NOMO-1 (cell line): ENCODE measurements around the gene SOS2.
"Not testable (repeated sequence)": the region's sequence is repeated elsewhere in the genome, so short reads cannot be mapped to it uniquely, and the experiment has no call there.

Experiments
- DNase-seq, 2 experiments: peaks; one replicate each; lab custom pipeline; 2025; ENCODE audit not compliant: unreplicated experiment in 2 of 2; lab: John Stamatoyannopoulos, UW

SOS2 gene

DNA sequence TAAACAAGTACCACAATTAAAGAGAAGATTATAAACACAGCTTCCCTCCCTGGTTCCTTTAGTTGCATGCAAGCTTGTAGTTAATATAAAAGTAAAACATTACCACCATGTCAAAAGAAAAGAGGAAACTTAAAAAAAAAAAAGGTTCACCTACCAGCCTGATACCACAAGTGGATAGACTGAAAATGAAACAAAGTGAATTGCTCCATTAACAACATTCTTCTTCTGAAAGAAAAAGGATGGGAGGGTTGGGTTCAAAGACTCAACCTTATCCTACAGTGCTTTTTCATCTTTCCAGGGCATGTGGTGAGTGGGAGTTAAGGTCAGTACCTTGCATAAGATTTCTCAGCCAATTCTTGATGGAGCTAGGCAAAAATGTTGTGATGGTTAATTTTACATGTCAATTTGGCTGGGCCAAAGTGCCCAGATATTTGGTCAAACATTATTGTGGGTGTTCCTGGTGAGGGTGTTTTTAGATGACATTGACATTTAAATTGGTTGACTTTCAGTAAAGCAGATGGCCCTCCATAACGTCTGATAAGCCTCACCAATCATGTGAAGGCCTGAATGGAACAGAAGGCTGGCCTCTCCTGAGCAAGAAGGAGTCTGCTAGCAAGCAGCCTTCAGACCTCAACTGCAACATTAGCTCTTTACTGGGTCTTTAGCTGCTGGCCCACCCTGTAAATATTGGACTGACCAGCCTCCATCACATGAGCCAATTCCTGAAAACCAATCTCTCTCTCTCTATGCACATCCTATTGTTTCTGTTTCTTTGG, 143.8 kb downstream of the SOS2 start:
- peak in 1 of 2 experiments; percentile 50 for DNase-seq

DNA sequence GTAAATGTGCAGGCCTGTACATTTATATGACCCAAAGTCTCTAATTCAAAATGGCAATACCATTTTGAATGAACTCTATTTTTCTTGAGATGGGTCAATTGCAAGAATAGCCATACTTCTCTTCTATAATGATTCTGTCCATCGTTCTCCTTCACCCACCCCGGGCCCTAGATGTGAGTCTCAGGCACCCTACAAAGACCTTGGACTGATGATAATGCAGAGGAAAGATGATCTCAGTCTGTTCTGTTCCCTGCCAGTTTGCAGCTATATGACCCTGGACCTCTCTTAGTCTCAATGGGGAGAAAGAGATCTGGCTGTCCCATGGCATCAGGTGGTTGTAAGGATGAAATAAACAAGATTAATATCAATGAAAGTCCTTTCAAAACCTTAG, 145.1 kb downstream of the SOS2 start:
- no peak for DNase-seq

DNA sequence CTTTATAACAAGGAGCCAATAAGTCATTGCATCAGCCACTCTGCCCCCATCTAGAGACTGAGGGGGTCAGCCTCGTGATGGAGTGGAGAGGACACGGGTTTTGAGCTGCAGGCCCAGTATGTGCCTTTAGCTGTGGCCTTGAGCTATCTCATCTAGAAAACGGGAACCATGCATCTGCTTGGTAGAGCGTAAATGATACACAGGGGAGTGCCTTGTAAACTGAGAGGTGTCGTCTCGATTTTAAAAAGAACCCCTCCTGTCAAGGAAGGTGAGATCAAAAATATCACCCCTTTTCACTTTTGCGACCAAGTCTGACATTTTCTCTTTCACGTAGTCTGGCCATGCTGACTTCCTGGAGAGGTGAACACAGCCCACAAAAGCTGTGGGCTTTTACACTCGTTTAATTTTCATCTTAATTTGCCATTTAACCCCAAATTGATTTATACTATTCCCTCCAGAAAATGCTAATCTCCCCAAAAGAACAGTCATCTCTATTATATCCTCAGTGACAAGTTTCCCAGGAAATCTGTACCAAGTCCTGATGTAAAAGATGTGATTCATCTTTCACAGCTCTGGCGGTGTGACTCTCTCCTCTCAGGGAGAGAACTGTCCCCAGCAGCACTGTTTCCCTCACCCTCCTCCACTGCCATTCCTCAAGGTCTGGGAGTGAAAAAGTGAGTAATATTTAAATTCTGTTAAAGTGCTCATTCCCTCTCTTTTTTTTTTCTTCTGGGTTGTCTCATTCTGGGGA, 145.6 kb downstream of the SOS2 start:
- DNase-seq: no peak

GRCh38 chr14:50084666-50085065, 146.7 kb downstream of the SOS2 start:
- DNase-seq: no peak

GRCh38 chr14:50083467-50084337, 147.7 kb downstream of the SOS2 start:
- no peak for DNase-seq

DNA sequence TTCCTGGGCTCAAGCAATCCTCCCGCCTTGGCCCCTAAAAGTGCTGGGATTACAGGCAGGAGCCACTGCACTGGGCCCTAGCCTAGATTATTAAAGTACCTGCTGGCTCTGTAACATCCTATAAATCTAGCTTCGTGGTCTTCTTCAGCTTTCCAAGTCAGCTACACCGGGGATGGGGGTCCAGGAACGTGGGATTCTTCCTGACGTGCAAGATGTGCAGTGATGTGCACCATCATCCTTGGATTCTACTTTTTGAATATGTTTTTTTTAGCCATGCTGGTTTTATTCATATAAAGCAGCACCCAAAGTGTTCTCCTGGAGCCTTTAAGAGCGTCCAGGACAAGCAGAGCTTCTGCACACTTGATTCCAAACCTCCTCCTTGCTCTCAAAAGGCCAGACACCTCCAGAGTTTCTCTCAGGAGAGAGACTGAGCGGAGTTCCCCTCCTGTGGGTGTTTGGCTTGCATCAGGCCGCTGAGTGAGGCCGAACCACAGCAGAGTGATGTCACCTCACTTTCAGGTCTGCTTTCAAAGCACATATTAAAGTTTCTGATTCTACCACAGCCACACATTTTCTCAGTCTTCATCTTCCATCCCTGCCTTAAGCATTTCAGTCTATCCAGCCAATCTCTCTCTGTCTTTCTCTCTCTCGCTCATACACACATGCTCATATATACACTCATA, 148.5 kb downstream of the SOS2 start:
- DNase-seq: peak; percentile 72 to 83

GRCh38 chr14:50082308-50082742, 149.1 kb downstream of the SOS2 start:
- DNase-seq: no peak

DNA sequence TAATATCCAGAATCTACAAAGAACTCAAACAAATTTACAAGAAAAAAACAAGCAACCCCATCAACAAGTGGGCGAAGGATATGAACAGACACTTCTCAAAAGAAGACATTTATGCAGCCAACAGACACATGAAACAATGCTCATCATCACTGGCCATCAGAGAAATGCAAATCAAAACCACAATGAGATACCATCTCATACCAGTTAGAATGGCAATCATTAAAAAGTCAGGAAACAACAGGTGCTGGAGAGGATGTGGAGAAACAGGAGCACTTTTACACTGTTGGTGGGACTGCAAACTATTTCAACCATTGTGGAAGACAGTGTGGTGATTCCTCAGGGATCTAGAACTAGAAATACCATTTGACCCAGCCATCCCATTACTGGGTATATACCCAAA, 152.3 kb downstream of the SOS2 start:
- DNase-seq: not testable (repeated sequence)

- DNase-seq: not testable (repeated sequence)
Observed at GRCh38 chr14:50073663-50074062, 157.7 kb downstream of the SOS2 start.

DNA sequence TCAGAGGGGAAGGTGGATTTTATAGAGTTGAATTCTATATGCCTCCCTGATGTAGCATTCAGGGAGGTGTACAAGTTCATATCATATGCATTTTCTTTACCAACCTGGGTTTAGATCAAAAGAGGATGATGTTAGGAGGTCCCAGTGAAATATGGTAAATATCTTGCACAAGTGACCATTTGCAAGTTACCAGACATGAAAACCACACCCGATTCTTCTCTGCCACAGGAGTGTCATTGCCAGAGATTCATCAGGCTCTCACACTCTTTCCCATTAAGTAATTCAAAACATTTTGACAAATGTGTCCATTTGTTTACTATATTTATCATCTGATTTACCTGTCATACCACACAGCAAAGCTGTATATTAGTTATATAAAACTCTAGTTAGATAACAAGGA, 159.0 kb downstream of the SOS2 start:
- no peak for DNase-seq

- DNase-seq: no peak
Observed at GRCh38 chr14:50070840-50071548, 160.4 kb downstream of the SOS2 start.

DNA sequence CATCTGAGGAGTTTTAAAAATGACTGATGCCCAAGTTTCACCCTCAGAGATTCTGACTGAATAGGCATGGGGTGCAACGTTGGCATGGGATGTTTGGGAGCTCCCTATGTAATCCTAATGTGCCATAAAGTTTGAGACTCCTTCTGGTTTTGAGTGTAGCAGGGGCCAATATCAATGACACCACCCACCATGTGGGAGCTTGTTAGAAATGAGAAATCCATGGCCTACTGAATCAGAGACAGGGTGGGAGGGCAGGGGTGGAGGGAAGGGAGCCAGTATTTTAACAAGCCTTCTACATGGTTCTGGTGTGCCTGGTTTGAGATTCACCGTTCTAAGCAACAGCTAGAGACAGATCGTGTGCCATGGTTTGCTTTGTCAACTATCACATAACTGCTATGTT, 161.1 kb downstream of the SOS2 start:
- DNase-seq: no peak

GRCh38 chr14:50069325-50069724, 162.1 kb downstream of the SOS2 start:
- DNase-seq: no peak

DNA sequence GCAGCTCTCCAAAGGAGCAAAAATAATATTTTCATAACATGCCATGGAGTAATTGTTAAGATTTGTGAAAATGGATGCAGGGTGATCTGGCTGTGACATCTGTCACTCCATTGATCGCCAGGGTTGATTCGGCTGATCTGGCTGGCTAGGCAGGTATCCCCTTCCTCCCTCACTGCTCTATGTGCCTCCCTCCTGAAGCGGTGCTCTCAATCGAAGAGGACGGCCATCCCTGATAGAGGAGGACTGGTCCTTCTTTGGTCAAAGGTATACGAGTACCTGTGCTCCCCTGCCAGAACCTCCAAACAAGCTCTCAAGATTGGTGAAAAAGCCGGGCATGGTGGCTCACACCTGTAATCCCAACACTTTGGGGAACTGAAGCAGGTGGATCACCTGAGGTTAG, 162.9 kb downstream of the SOS2 start:
- DNase-seq: no peak

DNA sequence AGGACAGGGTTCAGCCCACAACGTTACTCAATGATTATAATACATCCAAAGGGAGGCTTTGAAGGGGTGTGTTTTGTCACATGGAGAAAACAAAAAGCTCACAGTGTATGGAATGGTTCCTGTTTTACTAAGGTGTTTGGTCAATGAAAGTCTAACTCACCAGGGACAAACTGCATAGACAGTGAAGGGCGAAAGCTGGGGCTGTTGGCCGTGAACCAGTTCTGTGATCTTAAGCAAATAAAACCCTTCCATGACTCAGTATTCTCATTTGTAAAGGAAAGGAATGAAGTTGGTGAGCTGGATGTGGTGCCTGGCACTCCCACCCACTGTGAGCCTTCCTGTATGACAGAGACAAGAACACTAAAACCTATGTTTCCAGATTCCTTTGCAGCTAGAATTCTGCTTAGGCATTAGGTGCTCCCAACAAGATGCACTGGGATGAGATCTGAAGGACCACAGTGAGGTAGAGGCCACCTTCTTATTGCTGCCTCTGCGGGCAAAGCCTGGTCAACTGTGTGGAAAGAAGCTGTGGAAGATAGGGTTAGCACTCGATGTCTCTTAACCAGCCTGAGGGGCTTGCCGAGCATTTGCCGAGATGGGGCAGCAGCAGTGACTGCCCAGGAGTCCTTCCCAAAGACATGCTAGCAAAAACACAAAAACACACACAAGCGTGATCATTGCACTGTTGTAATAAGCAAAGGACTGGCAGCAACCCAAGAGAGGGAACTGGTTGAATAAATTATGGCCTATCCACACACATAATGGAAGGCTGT, 163.5 kb downstream of the SOS2 start:
- no peak for DNase-seq
